Activated T-helper 1 cell treated with anti-CD3 and anti-CD28 coated beads, Interleukin-12 subunit alpha, Interleukin-12 subunit beta, Interleukin-2, Interleukin-4 antibody, amounts not matched to agents 30 ng/mL and 10 ng/mL and 1 ng/mL, durations not matched to agents 14 hours and 24 hours and 36 hours (primary cell): ENCODE results near the gene TMEM145. TPM values are rescaled to one million over a fixed set of nuclear protein-coding genes. Genes with fewer than 3 reads are reported as not detected.

ENCODE experiments used
- DNase-seq: peaks from one replicate; pipeline ENCODE4 v3.0.0; 2021; ENCODE audit warnings: low spot score
- H3K27ac Mint-ChIP-seq: one replicate; pipeline ENCODE4 v1.8.0; 2021; ENCODE audit warnings: mild to moderate bottlenecking, mixed read lengths
- H3K27me3 Mint-ChIP-seq: one replicate; pipeline ENCODE4 v1.8.0; 2022; ENCODE audit warnings: mild to moderate bottlenecking, moderate library complexity, mixed read lengths; ENCODE audit not compliant: insufficient read depth
- H3K36me3 Mint-ChIP-seq: one replicate; pipeline ENCODE4 v1.8.0; 2021; ENCODE audit warnings: low read depth, mixed read lengths
- H3K4me1 Mint-ChIP-seq: one replicate; pipeline ENCODE4 v1.8.0; 2021; ENCODE audit warnings: low read depth, mixed read lengths
- H3K4me3 Mint-ChIP-seq: one replicate; pipeline ENCODE4 v1.8.0; 2021; ENCODE audit warnings: mild to moderate bottlenecking, moderate library complexity, mixed read lengths
- H3K9me3 Mint-ChIP-seq: one replicate; pipeline ENCODE4 v1.8.0; 2021; ENCODE audit warnings: mixed read lengths
- intact Hi-C: fragments of 100-400 bp; cut with micrococcal nuclease; formaldehyde crosslinking; loops from one replicate; pipeline ENCODE4 v1.15.1; 2024
- total RNA-seq: library from RNA; stranded (reverse); gene quantifications from 2 replicates; pipeline ENCODE4 v1.2.3, GENCODE V29; 2022

The TMEM145 gene
- total RNA-seq, 1 donor from 2014 or later, result 2.1 TPM

GRCh38 chr19:42287827-42288107 is 25.3 kb upstream of the TMEM145 start:
- peaks cover 10% of the 10 kb centered on the region for H3K36me3 Mint-ChIP-seq
- no peaks in the 10 kb centered on the region for H3K9me3 Mint-ChIP-seq
- H3K4me3 Mint-ChIP-seq, result no peak overlapping the region
- H3K27ac Mint-ChIP-seq, result no peak overlapping the region
- no peak for DNase-seq
- H3K4me1 Mint-ChIP-seq, result peaks cover 18% of the 10 kb centered on the region
- H3K27me3 Mint-ChIP-seq, result no peaks in the 10 kb centered on the region
- intact Hi-C loops, result no loop called here

- Mint-ChIP-seq H3K9me3 (no peaks in the 10 kb centered on the region), H3K27me3 (no peaks in the 10 kb centered on the region), H3K36me3 (peaks cover 13% of the 10 kb centered on the region), H3K27ac (no peak overlapping the region), H3K4me3 (no peak overlapping the region), H3K4me1 (peaks cover 18% of the 10 kb centered on the region)
- intact Hi-C loops, result no loop called here
- DNase-seq, result no peak
Measured at GRCh38 chr19:42288387-42288786, 24.7 kb upstream of the TMEM145 start.

DNA sequence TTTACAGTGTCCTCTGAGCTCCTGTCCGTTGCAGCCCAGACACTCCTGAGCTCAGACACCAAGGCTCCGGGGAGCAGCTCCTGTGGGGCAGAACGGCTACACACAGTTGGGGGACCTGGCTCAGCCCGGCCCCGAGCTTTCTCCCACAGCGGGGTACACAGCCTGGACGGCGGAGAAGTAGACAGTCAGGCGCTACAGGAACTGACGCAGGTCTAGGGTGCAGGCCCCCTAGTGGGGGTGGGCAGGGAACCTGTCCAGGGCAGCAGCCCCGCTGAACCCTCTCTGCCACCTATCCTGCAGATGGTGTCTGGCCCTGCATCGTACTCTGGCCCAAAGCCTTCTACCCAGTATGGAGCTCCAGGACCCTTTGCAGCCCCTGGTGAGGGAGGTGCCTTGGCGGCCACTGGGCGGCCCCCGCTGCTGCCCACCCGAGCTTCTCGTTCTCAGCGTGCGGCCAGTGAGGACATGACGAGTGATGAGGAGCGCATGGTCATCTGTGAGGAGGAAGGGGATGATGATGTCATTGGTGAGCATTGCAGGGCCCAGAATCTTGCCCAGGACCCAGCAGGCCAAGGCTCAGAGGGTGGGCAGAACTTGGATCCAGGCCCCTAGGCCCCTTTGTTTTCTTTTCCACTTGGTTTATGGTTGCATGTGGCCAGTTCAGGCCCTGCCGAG is 24.1 kb upstream of the TMEM145 start:
- Mint-ChIP-seq H3K4me3 (no peak overlapping the region), H3K9me3 (no peaks in the 10 kb centered on the region), H3K36me3 (peaks cover 14% of the 10 kb centered on the region), H3K4me1 (peaks cover 18% of the 10 kb centered on the region), H3K27me3 (no peaks in the 10 kb centered on the region), H3K27ac (no peak overlapping the region)
- no peak for DNase-seq
- intact Hi-C loops, result no loop called here

GRCh38 chr19:42289556-42290041 is 23.5 kb upstream of the TMEM145 start:
- no peaks in the 10 kb centered on the region for H3K9me3 Mint-ChIP-seq
- peaks cover 17% of the 10 kb centered on the region for H3K4me1 Mint-ChIP-seq
- intact Hi-C loops, result no loop called here
- no peak overlapping the region for H3K4me3 Mint-ChIP-seq
- no peak for DNase-seq
- H3K36me3 Mint-ChIP-seq, result peaks cover 14% of the 10 kb centered on the region
- H3K27me3 Mint-ChIP-seq, result no peaks in the 10 kb centered on the region
- H3K27ac Mint-ChIP-seq, result no peak overlapping the region

GRCh38 chr19:42290136-42290522 is 23.0 kb upstream of the TMEM145 start:
- H3K4me1 Mint-ChIP-seq, result peaks cover 11% of the 10 kb centered on the region
- H3K36me3 Mint-ChIP-seq, result peaks cover 14% of the 10 kb centered on the region
- H3K27ac Mint-ChIP-seq, result no peak overlapping the region
- intact Hi-C loops, result no loop called here
- H3K27me3 Mint-ChIP-seq, result no peaks in the 10 kb centered on the region
- H3K9me3 Mint-ChIP-seq, result no peaks in the 10 kb centered on the region
- DNase-seq, result no peak
- H3K4me3 Mint-ChIP-seq, result no peak overlapping the region

DNA sequence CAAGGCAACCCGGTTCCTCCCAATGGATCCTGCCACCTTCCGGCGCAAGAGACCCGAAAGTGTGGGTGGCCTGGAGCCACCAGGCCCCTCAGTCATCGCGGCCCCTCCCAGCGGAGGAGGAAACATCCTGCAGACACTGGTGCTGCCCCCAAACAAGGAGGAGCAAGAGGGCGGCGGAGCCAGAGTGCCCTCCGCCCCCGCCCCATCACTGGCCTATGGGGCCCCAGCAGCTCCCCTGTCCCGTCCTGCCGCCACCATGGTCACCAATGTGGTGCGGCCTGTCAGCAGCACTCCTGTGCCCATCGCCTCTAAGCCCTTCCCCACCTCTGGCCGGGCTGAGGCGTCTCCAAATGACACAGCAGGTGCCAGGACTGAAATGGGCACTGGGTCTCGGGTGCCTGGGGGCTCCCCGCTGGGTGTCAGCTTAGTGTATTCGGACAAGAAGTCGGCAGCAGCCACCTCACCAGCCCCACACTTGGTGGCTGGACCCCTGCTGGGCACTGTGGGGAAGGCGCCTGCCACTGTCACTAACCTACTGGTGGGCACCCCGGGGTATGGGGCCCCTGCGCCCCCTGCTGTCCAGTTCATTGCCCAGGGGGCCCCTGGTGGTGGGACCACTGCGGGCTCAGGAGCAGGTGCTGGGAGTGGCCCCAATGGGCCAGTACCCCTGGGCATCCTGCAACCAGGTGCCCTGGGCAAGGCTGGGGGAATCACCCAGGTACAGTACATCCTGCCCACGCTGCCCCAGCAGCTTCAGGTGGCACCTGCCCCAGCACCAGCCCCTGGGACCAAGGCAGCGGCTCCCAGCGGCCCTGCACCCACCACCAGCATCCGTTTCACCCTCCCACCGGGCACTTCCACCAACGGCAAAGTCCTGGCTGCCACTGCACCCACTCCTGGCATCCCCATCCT is 22.3 kb upstream of the TMEM145 start:
- Mint-ChIP-seq H3K27ac (no peak overlapping the region), H3K9me3 (no peaks in the 10 kb centered on the region), H3K4me3 (no peak overlapping the region), H3K27me3 (no peaks in the 10 kb centered on the region), H3K4me1 (peaks cover 5% of the 10 kb centered on the region), H3K36me3 (peaks cover 17% of the 10 kb centered on the region)
- intact Hi-C loops, result no loop called here
- no peak for DNase-seq

GRCh38 chr19:42291435-42291810 is 21.7 kb upstream of the TMEM145 start:
- no peaks in the 10 kb centered on the region for H3K9me3 Mint-ChIP-seq
- H3K4me1 Mint-ChIP-seq, result no peaks in the 10 kb centered on the region
- no peaks in the 10 kb centered on the region for H3K27me3 Mint-ChIP-seq
- H3K27ac Mint-ChIP-seq, result no peak overlapping the region
- intact Hi-C loops, result no loop called here
- H3K4me3 Mint-ChIP-seq, result no peak overlapping the region
- DNase-seq, result no peak
- H3K36me3 Mint-ChIP-seq, result peaks cover 17% of the 10 kb centered on the region

- Mint-ChIP-seq H3K4me1 (no peaks in the 10 kb centered on the region), H3K9me3 (no peaks in the 10 kb centered on the region), H3K27me3 (no peaks in the 10 kb centered on the region), H3K4me3 (no peak overlapping the region), H3K36me3 (peaks cover 17% of the 10 kb centered on the region), H3K27ac (no peak overlapping the region)
- no peak for DNase-seq
- intact Hi-C loops, result no loop called here
Measured at GRCh38 chr19:42292042-42292960, 20.8 kb upstream of the TMEM145 start.

- H3K9me3 Mint-ChIP-seq, result no peaks in the 10 kb centered on the region
- H3K4me3 Mint-ChIP-seq, result no peak overlapping the region
- intact Hi-C loops, result no loop called here
- no peak for DNase-seq
- H3K27me3 Mint-ChIP-seq, result no peaks in the 10 kb centered on the region
- peaks cover 17% of the 10 kb centered on the region for H3K36me3 Mint-ChIP-seq
- H3K4me1 Mint-ChIP-seq, result no peaks in the 10 kb centered on the region
- no peak overlapping the region for H3K27ac Mint-ChIP-seq
Measured at GRCh38 chr19:42292963-42293362, 20.1 kb upstream of the TMEM145 start.

DNA sequence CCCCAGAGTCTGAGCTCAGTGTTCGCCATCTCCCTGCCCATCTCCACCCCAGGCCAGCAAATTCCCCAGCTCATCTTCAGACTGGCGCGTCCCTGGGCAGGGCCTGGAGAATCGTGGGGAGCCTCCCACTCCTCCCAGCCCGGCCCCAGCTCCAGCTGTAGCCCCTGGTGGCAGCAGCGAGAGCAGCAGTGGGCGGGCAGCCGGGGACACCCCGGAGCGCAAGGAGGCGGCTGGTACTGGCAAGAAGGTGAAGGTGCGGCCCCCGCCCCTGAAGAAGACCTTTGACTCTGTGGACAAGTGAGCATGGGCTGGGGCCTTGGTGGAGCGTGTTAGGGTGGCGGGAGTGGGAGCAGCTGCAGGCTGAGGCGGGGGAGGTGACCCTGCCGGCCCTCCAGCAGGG is 19.6 kb upstream of the TMEM145 start:
- Mint-ChIP-seq H3K4me1 (no peaks in the 10 kb centered on the region), H3K4me3 (no peak overlapping the region), H3K36me3 (peaks cover 14% of the 10 kb centered on the region), H3K27ac (no peak overlapping the region), H3K9me3 (no peaks in the 10 kb centered on the region), H3K27me3 (no peaks in the 10 kb centered on the region)
- intact Hi-C loops, result no loop called here
- no peak for DNase-seq

DNA sequence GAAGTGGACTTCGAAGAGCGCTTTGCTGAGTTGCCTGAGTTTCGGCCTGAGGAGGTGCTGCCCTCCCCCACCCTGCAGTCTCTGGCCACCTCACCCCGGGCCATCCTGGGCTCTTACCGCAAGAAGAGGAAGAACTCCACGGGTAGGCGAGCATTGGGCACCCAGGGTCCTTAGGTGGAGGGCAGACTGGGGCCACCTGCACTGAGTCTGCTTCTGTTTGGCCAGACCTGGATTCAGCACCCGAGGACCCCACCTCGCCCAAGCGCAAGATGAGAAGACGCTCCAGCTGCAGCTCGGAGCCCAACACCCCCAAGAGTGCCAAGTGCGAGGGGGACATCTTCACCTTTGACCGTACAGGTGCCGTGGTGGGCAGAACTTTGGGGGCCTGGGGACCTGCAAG is 19.2 kb upstream of the TMEM145 start:
- Mint-ChIP-seq H3K9me3 (no peaks in the 10 kb centered on the region), H3K4me1 (no peaks in the 10 kb centered on the region)

GRCh38 chr19:42294471-42295137 is 18.5 kb upstream of the TMEM145 start:
- Mint-ChIP-seq H3K27me3 (no peaks in the 10 kb centered on the region), H3K4me1 (no peaks in the 10 kb centered on the region), H3K9me3 (no peaks in the 10 kb centered on the region), H3K4me3 (no peak overlapping the region), H3K27ac (no peak overlapping the region), H3K36me3 (peaks cover 12% of the 10 kb centered on the region)
- intact Hi-C loops, result no loop called here
- DNase-seq, result no peak

More for the DNA sequence above, 19.2 kb upstream of the TMEM145 start:
- no peak for DNase-seq
- Mint-ChIP-seq H3K36me3 (peaks cover 14% of the 10 kb centered on the region), H3K27ac (no peak overlapping the region), H3K4me3 (no peak overlapping the region), H3K27me3 (no peaks in the 10 kb centered on the region)
- intact Hi-C loops, result no loop called here
